ENCODE measurements around the gene CAPN14. TPM values are rescaled to one million over a fixed set of nuclear protein-coding genes. Genes with fewer than 3 reads are reported as not detected.

CAPN14 gene
- total RNA-seq, 2 donors from 2014 or later, result 0.16 to 0.22 TPM

DNA sequence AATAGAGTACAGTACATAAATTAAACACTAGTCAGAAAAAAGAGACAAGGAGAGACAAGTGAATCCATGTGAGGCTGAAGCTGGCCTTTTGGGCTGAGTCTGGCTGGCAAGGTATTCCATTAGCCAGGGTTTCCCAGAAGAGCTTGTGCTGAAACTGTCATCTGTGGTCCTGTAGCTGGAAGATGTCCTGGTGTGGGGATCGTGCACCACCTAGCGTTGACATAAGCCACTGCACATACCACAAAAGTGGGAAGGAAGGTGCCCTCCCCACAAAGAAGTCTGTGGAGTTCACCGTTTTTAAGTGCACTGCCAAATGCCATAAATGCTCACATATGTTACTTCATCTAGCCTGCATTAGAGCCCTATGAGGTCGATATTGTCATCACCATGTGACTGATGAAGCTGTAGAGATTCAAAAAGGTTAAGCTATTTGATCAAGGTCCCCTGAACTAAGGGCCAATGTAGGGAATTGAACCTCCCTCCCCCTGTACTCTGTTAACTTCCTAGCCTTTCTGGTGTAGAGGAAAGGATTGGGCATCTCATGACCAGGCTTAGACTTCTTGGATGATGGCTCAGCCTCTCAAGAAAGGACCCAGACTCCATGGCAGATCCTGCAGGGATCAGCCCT lies 47.1 kb downstream of the CAPN14 start:
- Histone ChIP-seq H3K27ac (no peak overlapping the region), H3K36me3 (no peaks in the 10 kb centered on the region), H3K4me3 (no peak overlapping the region), H3K4me1 (no peaks in the 10 kb centered on the region), H3K9me3 (no peaks in the 10 kb centered on the region), H3K27me3 (no peaks in the 10 kb centered on the region)
- peak; percentile 64 for DNase-seq (ENCODE audit: low spot score)
- TF ChIP-seq, protein P1, sequence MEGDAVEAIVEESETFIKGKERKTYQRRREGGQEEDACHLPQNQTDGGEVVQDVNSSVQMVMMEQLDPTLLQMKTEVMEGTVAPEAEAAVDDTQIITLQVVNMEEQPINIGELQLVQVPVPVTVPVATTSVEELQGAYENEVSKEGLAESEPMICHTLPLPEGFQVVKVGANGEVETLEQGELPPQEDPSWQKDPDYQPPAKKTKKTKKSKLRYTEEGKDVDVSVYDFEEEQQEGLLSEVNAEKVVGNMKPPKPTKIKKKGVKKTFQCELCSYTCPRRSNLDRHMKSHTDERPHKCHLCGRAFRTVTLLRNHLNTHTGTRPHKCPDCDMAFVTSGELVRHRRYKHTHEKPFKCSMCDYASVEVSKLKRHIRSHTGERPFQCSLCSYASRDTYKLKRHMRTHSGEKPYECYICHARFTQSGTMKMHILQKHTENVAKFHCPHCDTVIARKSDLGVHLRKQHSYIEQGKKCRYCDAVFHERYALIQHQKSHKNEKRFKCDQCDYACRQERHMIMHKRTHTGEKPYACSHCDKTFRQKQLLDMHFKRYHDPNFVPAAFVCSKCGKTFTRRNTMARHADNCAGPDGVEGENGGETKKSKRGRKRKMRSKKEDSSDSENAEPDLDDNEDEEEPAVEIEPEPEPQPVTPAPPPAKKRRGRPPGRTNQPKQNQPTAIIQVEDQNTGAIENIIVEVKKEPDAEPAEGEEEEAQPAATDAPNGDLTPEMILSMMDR (IDR thresholded peaks at IDR 0.05), result peak; percentile 79 to 91

DNA sequence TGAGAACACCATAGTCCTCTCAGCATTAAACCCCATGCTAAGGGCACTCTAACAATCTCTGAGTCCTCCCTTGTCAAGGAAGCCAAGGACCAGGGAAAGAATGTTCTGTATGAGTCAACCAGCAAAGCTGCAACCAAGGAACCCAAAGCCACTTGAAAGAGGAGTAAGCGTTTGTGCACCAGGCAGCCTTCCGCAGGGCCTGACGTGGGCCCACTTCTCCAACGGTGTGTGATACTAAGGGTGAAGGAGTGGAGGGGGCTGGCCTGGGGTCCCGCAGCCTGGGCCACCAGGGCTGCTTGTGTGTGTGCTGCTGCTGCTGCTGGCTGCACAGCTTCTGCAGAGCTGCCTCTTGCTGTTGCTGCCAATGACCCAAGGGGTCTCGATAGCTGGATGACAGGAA lies 49.0 kb downstream of the CAPN14 start:
- Histone ChIP-seq H3K4me1 (no peaks in the 10 kb centered on the region), H3K27ac (no peak overlapping the region), H3K36me3 (no peaks in the 10 kb centered on the region), H3K4me3 (no peak overlapping the region), H3K9me3 (no peaks in the 10 kb centered on the region), H3K27me3 (no peaks in the 10 kb centered on the region)
- TF ChIP-seq, protein P1 (IDR thresholded peaks at IDR 0.05), result no peak
- no peak for DNase-seq (ENCODE audit: low spot score)

DNA sequence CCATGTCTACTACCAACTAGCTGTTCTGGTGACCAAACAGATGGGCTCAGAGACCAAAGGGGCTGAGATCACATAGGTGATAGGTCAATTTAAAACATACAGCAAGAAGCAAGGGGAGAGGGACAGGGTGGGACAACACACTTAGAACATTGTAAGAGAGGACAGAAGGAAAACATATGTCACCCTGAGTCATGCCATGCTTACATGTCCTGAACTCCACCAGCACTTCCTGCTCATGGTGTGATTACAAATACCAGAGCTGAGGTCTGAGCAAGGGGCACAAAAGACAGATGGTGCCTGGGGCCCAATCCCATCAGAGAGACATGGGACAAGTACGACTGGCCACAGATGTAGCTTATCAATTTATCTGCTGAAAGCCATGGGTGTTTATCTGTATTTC lies 50.4 kb downstream of the CAPN14 start:
- H3K4me3 ChIP-seq, result no peak overlapping the region
- TF ChIP-seq, protein P1 (IDR thresholded peaks at IDR 0.05), result no peak
- no peaks in the 10 kb centered on the region for H3K4me1 ChIP-seq
- H3K27ac ChIP-seq, result no peak overlapping the region
- no peaks in the 10 kb centered on the region for H3K36me3 ChIP-seq
- no peaks in the 10 kb centered on the region for H3K9me3 ChIP-seq
- no peak for DNase-seq (ENCODE audit: low spot score)
- no peaks in the 10 kb centered on the region for H3K27me3 ChIP-seq

DNA sequence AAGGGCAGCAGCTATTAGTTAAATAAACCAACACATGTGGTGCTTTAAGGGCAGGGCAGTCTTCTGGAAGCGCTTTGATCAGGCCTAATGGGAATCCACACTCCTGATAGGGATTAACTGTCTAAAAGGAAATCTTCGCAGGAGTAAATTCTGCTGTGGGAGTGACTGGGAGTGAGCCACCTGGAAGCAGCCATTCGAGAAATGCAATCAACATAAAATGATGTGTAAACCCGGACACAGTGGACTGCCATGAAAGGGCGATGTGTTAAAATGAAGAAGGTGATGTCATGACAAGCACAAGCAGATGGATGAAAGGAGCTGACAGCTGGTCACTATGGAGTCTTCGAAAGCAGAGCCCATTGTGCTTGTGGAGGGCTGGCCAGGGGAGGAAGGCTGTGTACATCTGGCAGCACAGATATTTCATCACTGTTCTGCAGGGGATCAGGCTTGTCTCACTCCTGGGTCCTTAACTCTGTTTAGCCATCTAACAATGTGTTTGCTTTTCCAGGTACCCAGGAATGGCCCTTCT lies 54.2 kb downstream of the CAPN14 start:
- H3K9me3 ChIP-seq, result no peaks in the 10 kb centered on the region
- H3K4me3 ChIP-seq, result no peak overlapping the region
- no peak overlapping the region for H3K27ac ChIP-seq
- H3K27me3 ChIP-seq, result no peaks in the 10 kb centered on the region
- no peak for DNase-seq (ENCODE audit: low spot score)
- H3K36me3 ChIP-seq, result no peaks in the 10 kb centered on the region
- H3K4me1 ChIP-seq, result no peaks in the 10 kb centered on the region
- TF ChIP-seq, protein P1 (IDR thresholded peaks at IDR 0.05), result no peak

DNA sequence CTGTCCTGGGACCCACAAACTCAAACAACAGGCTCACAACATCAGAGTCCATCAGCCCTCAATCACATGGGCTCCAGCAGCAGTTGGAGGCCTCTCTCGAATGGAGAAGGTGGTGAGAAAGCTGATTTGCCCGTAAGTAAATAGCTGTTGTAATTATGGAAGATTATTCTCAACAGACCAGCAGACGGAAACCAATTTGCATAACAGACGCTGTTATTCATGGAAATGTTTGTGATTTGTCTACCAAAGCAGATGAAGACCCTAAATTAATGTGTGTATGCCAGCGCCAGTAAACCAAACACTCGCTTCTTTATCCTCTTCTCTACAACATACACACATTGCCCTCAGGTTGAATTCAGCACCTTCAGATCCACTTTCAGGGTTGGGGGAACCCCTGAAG lies 55.7 kb downstream of the CAPN14 start:
- Histone ChIP-seq H3K36me3 (no peaks in the 10 kb centered on the region), H3K27ac (no peak overlapping the region), H3K9me3 (no peaks in the 10 kb centered on the region), H3K4me3 (no peak overlapping the region), H3K27me3 (no peaks in the 10 kb centered on the region), H3K4me1 (no peaks in the 10 kb centered on the region)
- TF ChIP-seq, protein P1 (IDR thresholded peaks at IDR 0.05), result no peak
- DNase-seq (ENCODE audit: low spot score), result peak; percentile 18

DNA sequence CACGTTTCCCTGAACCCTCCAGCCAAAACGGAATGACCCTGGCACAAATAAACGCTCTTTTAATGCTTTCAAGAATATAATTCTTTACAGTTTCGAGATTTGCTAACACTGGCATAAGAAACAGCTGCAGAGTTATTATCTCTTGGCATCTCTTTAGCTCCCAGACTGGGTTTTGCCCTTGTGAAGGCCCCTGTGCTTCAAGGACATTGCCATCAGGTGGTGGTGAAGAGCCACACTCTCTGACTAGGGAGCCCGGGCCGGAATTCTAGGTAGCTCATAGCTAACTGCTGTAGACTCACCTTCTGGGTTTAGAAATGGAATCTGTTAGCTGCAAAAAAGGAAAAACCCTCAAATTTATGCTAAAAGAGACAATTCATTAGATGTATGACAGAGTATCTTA lies 65.8 kb downstream of the CAPN14 start:
- no peak for DNase-seq (ENCODE audit: low spot score)
- H3K4me1 ChIP-seq, result no peaks in the 10 kb centered on the region
- no peaks in the 10 kb centered on the region for H3K9me3 ChIP-seq
- H3K27ac ChIP-seq, result no peak overlapping the region
- no peak overlapping the region for H3K4me3 ChIP-seq
- no peaks in the 10 kb centered on the region for H3K36me3 ChIP-seq
- H3K27me3 ChIP-seq, result no peaks in the 10 kb centered on the region
- TF ChIP-seq, protein P1 (IDR thresholded peaks at IDR 0.05), result no peak
